PC-9 (cell line): ENCODE data around the gene IVD.

Experiments used
- EZH2 ChIP-seq: fragments of 200-600 bp; sonication (generic); IDR thresholded peaks from 2 replicates; pipeline ENCODE4 v1.8.0; 2017; ENCODE audit warnings: antibody characterized with exemption, low read depth
- TF ChIP-seq, protein P1 (sequence below): fragments of 200-600 bp; sonication (generic); conservative IDR thresholded peaks from 2 replicates; pipeline ENCODE4 v1.6.1; 2017; ENCODE audit warnings: mixed run types, antibody characterized with exemption, mild to moderate bottlenecking, moderate library complexity

DNA sequence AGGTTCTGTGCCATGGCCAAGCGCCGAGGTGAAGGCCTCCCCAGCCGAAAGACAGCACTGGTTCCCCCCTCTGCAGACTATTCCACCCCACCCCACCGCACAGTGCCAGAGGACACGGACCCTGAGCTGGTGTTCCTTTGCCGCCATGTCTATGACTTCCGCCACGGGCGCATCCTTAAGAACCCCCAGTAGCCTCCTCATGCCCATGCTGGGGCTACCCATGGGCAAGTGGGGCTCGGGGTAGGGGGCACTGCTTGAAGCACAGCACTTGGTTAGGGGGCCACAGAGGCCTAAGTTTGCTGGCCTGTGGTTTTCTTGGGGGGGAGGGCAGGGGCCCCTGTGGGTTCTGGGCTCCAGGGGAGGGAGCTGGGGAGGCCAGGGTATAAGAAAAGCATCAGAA lies 60.3 kb downstream of the IVD start:
- TF ChIP-seq, protein P1, sequence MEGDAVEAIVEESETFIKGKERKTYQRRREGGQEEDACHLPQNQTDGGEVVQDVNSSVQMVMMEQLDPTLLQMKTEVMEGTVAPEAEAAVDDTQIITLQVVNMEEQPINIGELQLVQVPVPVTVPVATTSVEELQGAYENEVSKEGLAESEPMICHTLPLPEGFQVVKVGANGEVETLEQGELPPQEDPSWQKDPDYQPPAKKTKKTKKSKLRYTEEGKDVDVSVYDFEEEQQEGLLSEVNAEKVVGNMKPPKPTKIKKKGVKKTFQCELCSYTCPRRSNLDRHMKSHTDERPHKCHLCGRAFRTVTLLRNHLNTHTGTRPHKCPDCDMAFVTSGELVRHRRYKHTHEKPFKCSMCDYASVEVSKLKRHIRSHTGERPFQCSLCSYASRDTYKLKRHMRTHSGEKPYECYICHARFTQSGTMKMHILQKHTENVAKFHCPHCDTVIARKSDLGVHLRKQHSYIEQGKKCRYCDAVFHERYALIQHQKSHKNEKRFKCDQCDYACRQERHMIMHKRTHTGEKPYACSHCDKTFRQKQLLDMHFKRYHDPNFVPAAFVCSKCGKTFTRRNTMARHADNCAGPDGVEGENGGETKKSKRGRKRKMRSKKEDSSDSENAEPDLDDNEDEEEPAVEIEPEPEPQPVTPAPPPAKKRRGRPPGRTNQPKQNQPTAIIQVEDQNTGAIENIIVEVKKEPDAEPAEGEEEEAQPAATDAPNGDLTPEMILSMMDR = no peak
- TF ChIP-seq EZH2 = no peak
